Skeletal muscle satellite cell (primary cell): ENCODE measurements around the gene GARIN6.

Source experiments
- H3K27me3 ChIP-seq: 2 replicates; pipeline ENCODE4 v1.7.0; 2013; ENCODE audit warnings: low read length; ENCODE audit not compliant: control insufficient read depth, insufficient read depth
- H3K36me3 ChIP-seq: 2 replicates; pipeline ENCODE4 v1.7.0; 2013; ENCODE audit warnings: mild to moderate bottlenecking, control low read depth, low read length; ENCODE audit not compliant: insufficient read depth
- H3K4me1 ChIP-seq: 2 replicates; pipeline ENCODE4 v1.7.0; 2013; ENCODE audit warnings: low read length; ENCODE audit not compliant: control insufficient read depth, insufficient read depth
- H3K4me2 ChIP-seq: 2 replicates; pipeline ENCODE4 v1.7.0; 2013; ENCODE audit warnings: mild to moderate bottlenecking, low read length
- H3K4me3 ChIP-seq: 2 replicates; pipeline ENCODE4 v1.7.0; 2013; ENCODE audit warnings: low read length
- H3K9ac ChIP-seq: 2 replicates; pipeline ENCODE4 v1.7.0; 2013; ENCODE audit warnings: mild to moderate bottlenecking, low read depth, low read length, moderate library complexity
- H3K9me3 ChIP-seq: replicated peaks from 2 replicates; pipeline ENCODE4 v1.7.0; 2013; ENCODE audit warnings: mild to moderate bottlenecking, control low read depth, low read length

The GARIN6 gene

GRCh38 chr12:99648183-99648582, 630 bp downstream of the GARIN6 start:
- H3K4me1 ChIP-seq, result no peaks in the 10 kb centered on the region
- no peak overlapping the region for H3K9ac ChIP-seq
- H3K36me3 ChIP-seq, result no peaks in the 10 kb centered on the region
- no peak overlapping the region for H3K4me2 ChIP-seq
- no peaks in the 10 kb centered on the region for H3K9me3 ChIP-seq
- no peak overlapping the region for H3K4me3 ChIP-seq
- no peaks in the 10 kb centered on the region for H3K27me3 ChIP-seq

GRCh38 chr12:99649551-99649950, 2.0 kb downstream of the GARIN6 start:
- H3K4me2 ChIP-seq, result no peak overlapping the region
- H3K9me3 ChIP-seq, result no peaks in the 10 kb centered on the region
- no peak overlapping the region for H3K9ac ChIP-seq
- no peaks in the 10 kb centered on the region for H3K36me3 ChIP-seq
- H3K4me3 ChIP-seq, result no peak overlapping the region
- no peaks in the 10 kb centered on the region for H3K27me3 ChIP-seq
- no peaks in the 10 kb centered on the region for H3K4me1 ChIP-seq

GRCh38 chr12:99658671-99659349, 11.3 kb downstream of the GARIN6 start:
- Histone ChIP-seq H3K27me3 (no peaks in the 10 kb centered on the region), H3K9me3 (no peaks in the 10 kb centered on the region), H3K9ac (no peak overlapping the region)

DNA sequence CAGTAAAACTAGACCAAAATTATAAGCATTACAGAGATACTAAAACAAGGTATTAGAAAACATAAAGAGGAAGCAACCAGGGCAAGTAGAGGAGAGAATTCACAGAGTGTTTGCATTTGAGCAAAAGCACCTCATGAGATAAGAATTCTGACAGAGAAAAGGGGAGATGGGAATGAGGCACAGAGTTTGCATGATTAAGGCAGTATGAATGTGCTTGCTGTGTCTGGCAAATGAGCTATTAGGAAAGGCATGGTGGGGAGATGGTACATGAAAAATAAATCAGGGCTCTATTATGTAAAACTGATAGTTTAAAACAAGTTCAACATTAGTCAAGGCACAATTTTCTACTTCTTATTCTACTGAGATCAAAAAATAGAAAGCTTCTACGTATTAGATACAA, 23.1 kb downstream of the GARIN6 start:
- Histone ChIP-seq H3K4me1 (no peaks in the 10 kb centered on the region), H3K9me3 (no peaks in the 10 kb centered on the region), H3K9ac (no peak overlapping the region), H3K4me2 (no peak overlapping the region), H3K27me3 (no peaks in the 10 kb centered on the region), H3K4me3 (no peak overlapping the region), H3K36me3 (no peaks in the 10 kb centered on the region)

More at GRCh38 chr12:99658671-99659349, 11.3 kb downstream of the GARIN6 start:
- Histone ChIP-seq H3K4me2 (no peak overlapping the region), H3K36me3 (no peaks in the 10 kb centered on the region), H3K4me1 (no peaks in the 10 kb centered on the region), H3K4me3 (no peak overlapping the region)

- no peaks in the 10 kb centered on the region for H3K36me3 ChIP-seq
- H3K9me3 ChIP-seq, result no peaks in the 10 kb centered on the region
- H3K4me2 ChIP-seq, result no peak overlapping the region
- no peaks in the 10 kb centered on the region for H3K4me1 ChIP-seq
- no peak overlapping the region for H3K9ac ChIP-seq
- no peak overlapping the region for H3K4me3 ChIP-seq
- no peaks in the 10 kb centered on the region for H3K27me3 ChIP-seq
Measured at GRCh38 chr12:99680276-99680675, 32.7 kb downstream of the GARIN6 start.

- no peaks in the 10 kb centered on the region for H3K27me3 ChIP-seq
- H3K4me3 ChIP-seq, result no peak overlapping the region
- H3K36me3 ChIP-seq, result no peaks in the 10 kb centered on the region
- H3K4me2 ChIP-seq, result no peak overlapping the region
- H3K9ac ChIP-seq, result no peak overlapping the region
- no peaks in the 10 kb centered on the region for H3K9me3 ChIP-seq
- H3K4me1 ChIP-seq, result no peaks in the 10 kb centered on the region
Measured at GRCh38 chr12:99686142-99686541, 38.6 kb downstream of the GARIN6 start.

- Histone ChIP-seq H3K4me2 (no peak overlapping the region), H3K9ac (no peak overlapping the region), H3K36me3 (no peaks in the 10 kb centered on the region), H3K4me3 (no peak overlapping the region), H3K4me1 (no peaks in the 10 kb centered on the region), H3K9me3 (no peaks in the 10 kb centered on the region), H3K27me3 (no peaks in the 10 kb centered on the region)
Measured at GRCh38 chr12:99695050-99695449, 47.5 kb downstream of the GARIN6 start.
